RWPE1 (cell line): Measurements from ENCODE around the gene HNRNPU.

Experiments
- CTCF ChIA-PET: fragments of 350-600 bp; sonication (Branson Sonifier 250); formaldehyde crosslinking; extraction: SDS; loops from one replicate; lab custom pipeline; 2021; lab: Yijun Ruan, JAX
- POLR2A ChIA-PET: fragments of 400-600 bp; formaldehyde crosslinking; extraction: SDS; loops from one replicate; lab custom pipeline; 2020; ENCODE audit warnings: antibody characterized with exemption; ENCODE audit not compliant: low non-redundant PET; lab: Yijun Ruan, JAX
- DNase-seq: peaks from one replicate; pipeline ENCODE4 v3.0.0; 2012; ENCODE audit warnings: low spot score
- H3K27ac ChIP-seq: fragments of 450-650 bp; 2 replicates; pipeline ENCODE4 v1.5.1; 2017
- CTCF ChIP-seq: fragments of 450-650 bp; conservative IDR thresholded peaks from 2 replicates; pipeline ENCODE4 v1.5.1; 2017; ENCODE audit warnings: low read depth, mild to moderate bottlenecking

The HNRNPU gene

GRCh38 chr1:244893836-244894235 is 29.5 kb upstream of the HNRNPU start:
- ChIA-PET POLR2A (no interaction called here), CTCF (interaction anchor here (0.6 kb wide), 2 partner anchors 78 to 243 kb away, joined by 3 to 6 read pairs; no protein-coding TSS in a partner anchor)
- H3K27ac ChIP-seq = no peak overlapping the region
- no peak for TF ChIP-seq CTCF
- DNase-seq = no peak

GRCh38 chr1:244887281-244887680 is 22.9 kb upstream of the HNRNPU start:
- ChIA-PET POLR2A (interaction anchor here (0.7 kb wide), 1 partner anchor 45 kb away, joined by 8 read pairs; no protein-coding TSS in a partner anchor), CTCF (no interaction called here)
- no peak for DNase-seq
- TF ChIP-seq CTCF = no peak
- no peak overlapping the region for H3K27ac ChIP-seq

GRCh38 chr1:244881552-244882280 is 17.4 kb upstream of the HNRNPU start:
- no peak for TF ChIP-seq CTCF
- no peak for DNase-seq
- no peak overlapping the region for H3K27ac ChIP-seq
- POLR2A ChIA-PET = no interaction called here
- CTCF ChIA-PET = no interaction called here

GRCh38 chr1:244878681-244879080 is 14.3 kb upstream of the HNRNPU start:
- POLR2A ChIA-PET = no interaction called here
- no peak for TF ChIP-seq CTCF
- CTCF ChIA-PET = interaction anchor here (0.5 to 0.7 kb wide), 3 partner anchors 16 to 1499 kb away, joined by 3 to 7 read pairs (median 5); no protein-coding TSS in a partner anchor
- DNase-seq = no peak
- no peak overlapping the region for H3K27ac ChIP-seq

GRCh38 chr1:244876228-244876910 is 12.0 kb upstream of the HNRNPU start:
- CTCF ChIA-PET = no interaction called here
- POLR2A ChIA-PET = no interaction called here
- no peak for DNase-seq
- H3K27ac ChIP-seq = no peak overlapping the region
- TF ChIP-seq CTCF = no peak

- TF ChIP-seq CTCF = no peak
- DNase-seq = no peak
- H3K27ac ChIP-seq = no peak overlapping the region
- ChIA-PET POLR2A (no interaction called here), CTCF (interaction anchor here (0.6 to 0.9 kb wide), 2 partner anchors 117 to 168 kb away, joined by 3 to 4 read pairs; no protein-coding TSS in a partner anchor)
These were observed 10.7 kb upstream of the HNRNPU start for GRCh38 chr1:244874974-244875579.
